Stimulated activated naive CD8-positive, alpha-beta T cell treated with anti-CD3 and anti-CD28 coated beads, Interleukin-15, amount 100 ng/mL, for 72 hours (primary cell): Measurements from ENCODE around the gene SLC36A3.

Experiments used
- ATAC-seq: fragments of 150-1000 bp; cut with Tn5 transposase; 2 replicates; pipeline ENCODE4 v1.10.0; 2021; ENCODE audit warnings: mild to moderate bottlenecking, moderate library complexity
- DNase-seq, 2 donors: peaks; one replicate each; pipeline ENCODE4 v3.0.0; 2021 to 2022
- H3K27ac Mint-ChIP-seq, 2 donors: one replicate each; pipeline ENCODE4 v1.8.0; 2022; ENCODE audit warnings: mild to moderate bottlenecking in 2 of 2, mixed read lengths in 2 of 2, moderate library complexity in 2 of 2
- H3K27me3 Mint-ChIP-seq: one replicate; pipeline ENCODE4 v1.8.0; 2022; ENCODE audit warnings: mixed read lengths
- H3K4me1 Mint-ChIP-seq: one replicate; pipeline ENCODE4 v1.8.0; 2022; ENCODE audit warnings: mild to moderate bottlenecking, mixed read lengths
- H3K4me3 Mint-ChIP-seq, 2 donors: one replicate each; pipeline ENCODE4 v1.8.0; 2022; ENCODE audit warnings: mild to moderate bottlenecking in 2 of 2, mixed read lengths in 2 of 2, moderate library complexity in 1 of 2
- H3K9me3 Mint-ChIP-seq, 2 donors: one replicate each; pipeline ENCODE4 v1.8.0; 2022; ENCODE audit warnings: mixed read lengths in 2 of 2

Gene SLC36A3

GRCh38 chr5:151303666-151304065, at the start of gene SLC36A3:
Gene SLC36A3 (minus strand): TSS chr5:151303766. CDS start chr5:151303354, 412 bp downstream.
- H3K27me3 Mint-ChIP-seq = peaks cover 22% of the 10 kb centered on the region
- DNase-seq (no peak), ATAC-seq (no peak)
- peak within 1 kb of the TSS in 1 of 2 donors; percentile 57 for H3K27ac Mint-ChIP-seq
- H3K4me3 Mint-ChIP-seq = no peak within 1 kb of the TSS
- no peaks in the 10 kb centered on the region for H3K9me3 Mint-ChIP-seq
- H3K4me1 Mint-ChIP-seq = no peaks in the 10 kb centered on the region

DNA sequence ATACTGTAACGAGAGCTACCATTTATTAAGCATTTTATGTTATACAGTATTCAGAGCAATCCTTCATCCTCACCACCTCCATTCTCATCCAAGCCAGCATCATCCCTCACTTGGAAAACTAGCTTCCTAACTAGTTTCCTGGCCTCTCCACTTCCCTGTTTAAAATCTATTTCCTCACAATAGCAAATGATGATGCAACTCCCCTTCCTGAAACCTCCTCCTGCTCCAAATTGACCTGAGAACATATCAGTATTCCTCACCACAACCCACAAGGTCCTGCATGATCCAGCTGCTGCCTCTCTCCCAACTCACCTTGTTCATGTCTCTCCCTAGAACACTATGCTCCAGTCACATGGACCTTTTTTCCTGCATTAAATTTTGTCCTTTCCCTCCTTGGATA, 48.1 kb upstream of the SLC36A3 start:
- Mint-ChIP-seq H3K4me3 (no peak overlapping the region), H3K9me3 (no peaks in the 10 kb centered on the region), H3K27ac (no peak overlapping the region), H3K27me3 (peaks cover 16% of the 10 kb centered on the region), H3K4me1 (no peaks in the 10 kb centered on the region)
- no peak for ATAC-seq
- no peak for DNase-seq

DNA sequence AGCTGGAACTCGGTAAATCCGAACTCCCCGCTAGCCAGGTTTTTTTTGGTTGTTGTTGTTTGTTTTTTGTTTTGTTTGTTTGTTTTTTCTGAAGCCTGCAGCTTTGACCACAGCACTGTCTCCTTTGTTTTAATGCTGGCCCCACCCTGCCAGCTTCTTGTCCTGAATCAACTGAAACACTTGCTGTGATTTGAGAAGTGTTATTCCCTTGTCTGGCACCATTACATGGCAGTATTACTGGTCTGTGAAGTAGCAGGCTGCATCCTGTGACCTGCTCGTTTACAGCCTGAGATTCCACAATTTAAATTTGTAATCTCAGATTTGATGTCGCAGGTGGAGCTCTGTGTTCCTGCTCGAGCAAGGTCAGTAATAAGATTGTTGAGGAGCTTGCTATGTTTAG, 45.2 kb upstream of the SLC36A3 start:
- ATAC-seq (no peak), DNase-seq (no peak)
- H3K27me3 Mint-ChIP-seq = peaks cover 45% of the 10 kb centered on the region
- no peaks in the 10 kb centered on the region for H3K9me3 Mint-ChIP-seq
- no peak overlapping the region for H3K27ac Mint-ChIP-seq
- no peak overlapping the region for H3K4me3 Mint-ChIP-seq
- H3K4me1 Mint-ChIP-seq = no peaks in the 10 kb centered on the region

DNA sequence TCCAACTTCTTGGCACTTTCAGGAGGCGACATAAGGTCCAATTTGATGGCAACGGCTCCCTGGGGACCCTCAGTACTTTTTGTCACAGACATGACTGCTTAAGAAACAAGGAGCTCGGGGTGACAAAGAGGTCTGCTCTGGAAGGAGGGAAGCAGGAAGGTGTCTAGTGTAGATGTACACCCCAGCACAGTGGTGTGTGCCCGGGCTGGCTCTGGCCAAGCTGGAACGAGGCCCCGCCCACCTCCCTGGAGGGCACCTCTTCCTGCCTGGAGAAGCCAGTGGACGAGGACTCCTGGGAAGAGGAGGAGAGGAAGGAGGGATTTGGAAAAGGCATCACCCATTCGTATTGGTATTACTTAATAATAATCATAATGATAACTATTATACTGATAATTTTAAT, 43.8 kb upstream of the SLC36A3 start, which contains the start of gene SLC36A2:
Gene SLC36A2 (minus strand): TSS at position 191 of the 400 bp plus-strand sequence. CDS start 99 bp downstream, at position 92.
- ATAC-seq = no peak
- Mint-ChIP-seq H3K27me3 (peaks cover 56% of the 10 kb centered on the region), H3K4me3 (no peak within 1 kb of the TSS), H3K27ac (no peak within 1 kb of the TSS), H3K9me3 (no peaks in the 10 kb centered on the region), H3K4me1 (no peaks in the 10 kb centered on the region)
- no peak for DNase-seq

- no peak overlapping the region for H3K4me3 Mint-ChIP-seq
- no peak for DNase-seq
- H3K4me1 Mint-ChIP-seq = no peaks in the 10 kb centered on the region
- no peaks in the 10 kb centered on the region for H3K9me3 Mint-ChIP-seq
- peaks cover 71% of the 10 kb centered on the region for H3K27me3 Mint-ChIP-seq
- no peak overlapping the region for H3K27ac Mint-ChIP-seq
- no peak for ATAC-seq
Observed at GRCh38 chr5:151345808-151346478, 42.4 kb upstream of the SLC36A3 start.

DNA sequence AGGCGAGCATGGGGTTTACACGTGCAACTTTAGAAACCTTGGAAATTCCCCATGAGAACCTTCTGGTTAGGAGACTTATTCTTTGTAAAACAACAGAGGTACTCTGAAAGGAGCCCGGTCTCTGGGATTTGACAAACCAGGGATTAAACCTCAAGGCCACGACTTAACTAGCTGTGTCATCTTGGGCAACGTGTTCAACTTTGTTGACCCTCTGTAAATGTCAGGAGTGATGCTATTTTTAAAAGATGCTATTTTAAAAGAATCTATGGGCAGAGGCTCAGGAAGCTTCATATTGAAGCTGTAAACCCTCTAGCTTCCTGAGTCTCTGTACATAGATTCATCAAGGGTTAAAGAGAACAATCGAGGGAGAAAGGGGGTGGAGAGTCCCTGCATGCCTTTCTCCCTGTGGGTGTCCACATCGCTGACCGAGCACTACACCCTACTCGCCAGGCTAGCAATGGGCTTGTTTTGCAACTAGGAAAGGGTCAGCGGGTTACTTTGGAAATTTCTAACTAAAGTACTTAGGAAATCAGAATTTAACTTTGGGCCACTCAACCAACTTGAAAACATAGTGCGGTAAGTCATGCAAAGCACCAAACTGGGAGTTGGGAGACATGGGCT, 41.7 kb upstream of the SLC36A3 start:
- Mint-ChIP-seq H3K4me3 (no peak overlapping the region), H3K4me1 (no peaks in the 10 kb centered on the region), H3K27me3 (peaks cover 76% of the 10 kb centered on the region), H3K9me3 (no peaks in the 10 kb centered on the region), H3K27ac (peak overlapping the region in 1 of 2 donors; percentile 16)
- ATAC-seq (no peak), DNase-seq (no peak)

DNA sequence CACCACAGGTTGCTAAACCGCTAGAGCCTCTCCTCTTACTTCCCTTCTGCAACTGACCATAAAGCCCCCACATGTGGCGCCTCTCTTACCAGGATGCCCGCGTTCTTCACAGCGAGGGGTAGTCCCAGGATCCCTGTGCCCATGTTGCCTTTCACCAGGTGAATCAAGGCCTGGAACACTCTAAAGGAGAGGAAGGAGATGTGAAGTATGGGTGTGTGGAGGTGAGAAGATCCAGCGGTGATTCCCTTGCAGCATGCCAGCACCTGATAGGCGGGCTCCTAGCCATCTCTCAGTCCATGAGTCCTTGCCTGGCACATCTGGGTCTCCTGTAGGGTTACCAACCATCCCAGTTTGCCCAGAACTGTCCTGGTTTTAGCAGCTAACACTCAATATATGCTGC, 40.5 kb upstream of the SLC36A3 start:
- Mint-ChIP-seq H3K9me3 (no peaks in the 10 kb centered on the region), H3K27me3 (peaks cover 86% of the 10 kb centered on the region), H3K27ac (no peak overlapping the region)

DNA sequence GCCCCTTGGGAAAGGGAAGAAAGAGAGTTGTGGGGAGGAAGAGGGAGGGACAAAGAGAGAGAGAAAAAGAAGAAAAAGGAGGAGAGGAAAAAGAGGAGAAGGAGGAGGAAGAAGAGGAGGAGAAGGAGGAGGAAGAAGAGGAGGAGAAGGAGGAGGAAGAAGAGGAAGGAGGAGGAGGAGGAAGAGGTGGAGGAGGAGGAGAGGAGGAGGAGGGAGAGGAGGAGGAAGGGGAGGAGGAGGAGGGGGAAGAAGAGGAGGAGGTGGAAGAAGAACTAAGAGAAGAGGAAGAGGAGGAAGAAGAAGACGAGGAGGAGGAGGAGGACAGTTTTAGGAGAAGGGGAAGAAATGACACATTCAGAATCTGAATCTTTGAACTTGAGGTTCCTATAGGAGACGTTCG, 36.4 kb upstream of the SLC36A3 start:
- Mint-ChIP-seq H3K4me1 (no peaks in the 10 kb centered on the region), H3K4me3 (no peak overlapping the region), H3K9me3 (no peaks in the 10 kb centered on the region), H3K27ac (no peak overlapping the region), H3K27me3 (peaks cover 58% of the 10 kb centered on the region)
- ATAC-seq (no peak), DNase-seq (no peak)

More for the DNA sequence above, 40.5 kb upstream of the SLC36A3 start:
- Mint-ChIP-seq H3K4me1 (no peaks in the 10 kb centered on the region), H3K4me3 (no peak overlapping the region)
- ATAC-seq = no peak
- DNase-seq = no peak

- no peaks in the 10 kb centered on the region for H3K4me1 Mint-ChIP-seq
- ATAC-seq = no peak
Observed at GRCh38 chr5:151338734-151339133, 35.2 kb upstream of the SLC36A3 start.

GRCh38 chr5:151332857-151333256, 29.3 kb upstream of the SLC36A3 start:
- H3K27me3 Mint-ChIP-seq = peaks cover 13% of the 10 kb centered on the region
- H3K4me1 Mint-ChIP-seq = peaks cover 11% of the 10 kb centered on the region
- no peak overlapping the region for H3K27ac Mint-ChIP-seq
- H3K4me3 Mint-ChIP-seq = no peak overlapping the region
- ATAC-seq (no peak), DNase-seq (no peak)
- H3K9me3 Mint-ChIP-seq = no peaks in the 10 kb centered on the region

More at GRCh38 chr5:151338734-151339133, 35.2 kb upstream of the SLC36A3 start:
- Mint-ChIP-seq H3K27ac (no peak overlapping the region), H3K4me3 (no peak overlapping the region), H3K27me3 (peaks cover 47% of the 10 kb centered on the region), H3K9me3 (no peaks in the 10 kb centered on the region)
- DNase-seq = no peak

- H3K27ac Mint-ChIP-seq = no peak overlapping the region
- H3K27me3 Mint-ChIP-seq = peaks cover 11% of the 10 kb centered on the region
- no peak for DNase-seq
- peaks cover 11% of the 10 kb centered on the region for H3K4me1 Mint-ChIP-seq
- H3K9me3 Mint-ChIP-seq = no peaks in the 10 kb centered on the region
- no peak overlapping the region for H3K4me3 Mint-ChIP-seq
- ATAC-seq = no peak
Observed at GRCh38 chr5:151328734-151329133, 25.2 kb upstream of the SLC36A3 start.

DNA sequence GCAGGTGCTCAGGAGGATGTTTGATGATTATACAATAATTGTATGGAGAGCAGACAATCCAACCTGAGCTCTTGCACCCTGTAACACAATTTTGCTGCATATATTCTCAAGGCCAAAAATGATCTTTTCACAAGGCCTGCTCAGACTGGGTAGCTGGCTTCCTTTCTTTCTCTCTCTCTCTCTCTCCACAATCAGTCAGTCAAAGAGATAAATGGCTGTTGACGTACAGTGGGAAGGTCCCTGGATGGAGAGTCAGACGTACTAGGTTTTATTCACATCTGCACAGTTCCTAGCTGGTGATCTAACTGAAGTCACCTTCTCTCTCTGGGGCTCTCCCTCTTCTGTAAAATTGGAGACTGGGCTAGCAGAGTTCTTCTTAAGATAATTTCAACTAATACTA, 24.0 kb upstream of the SLC36A3 start:
- peak overlapping the region in 1 of 2 donors; percentile 43 for H3K27ac Mint-ChIP-seq
- peaks cover 11% of the 10 kb centered on the region for H3K27me3 Mint-ChIP-seq
- H3K9me3 Mint-ChIP-seq = no peaks in the 10 kb centered on the region
- ATAC-seq = no peak
- no peak overlapping the region for H3K4me3 Mint-ChIP-seq
- H3K4me1 Mint-ChIP-seq = peaks cover 11% of the 10 kb centered on the region
- no peak for DNase-seq

DNA sequence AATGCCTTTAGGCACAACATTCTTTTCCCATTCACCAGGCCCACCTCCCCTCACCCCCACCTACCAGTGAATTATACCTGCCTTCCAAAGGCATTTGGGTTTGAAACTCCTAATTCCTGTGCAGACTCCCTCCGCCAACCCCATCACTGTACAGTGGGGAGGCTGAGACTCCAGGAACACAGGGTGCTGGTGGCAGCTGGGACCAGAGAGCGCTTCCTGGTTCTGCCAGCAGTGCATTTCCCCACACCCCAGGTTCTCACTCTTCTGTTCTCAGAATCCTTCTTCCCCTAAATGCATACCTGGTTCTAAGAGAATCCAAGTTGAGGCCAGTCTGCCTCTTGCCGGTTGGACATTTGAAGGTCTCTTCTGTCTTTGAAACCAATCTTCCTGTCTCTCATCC, 22.7 kb upstream of the SLC36A3 start:
- H3K4me3 Mint-ChIP-seq = no peak overlapping the region
- no peak for DNase-seq

GRCh38 chr5:151320481-151320880, 16.9 kb upstream of the SLC36A3 start:
- Mint-ChIP-seq H3K4me1 (no peaks in the 10 kb centered on the region), H3K4me3 (no peak overlapping the region), H3K9me3 (no peaks in the 10 kb centered on the region), H3K27me3 (no peaks in the 10 kb centered on the region), H3K27ac (no peak overlapping the region)
- DNase-seq = no peak
- no peak for ATAC-seq

More for the DNA sequence above, 22.7 kb upstream of the SLC36A3 start:
- no peaks in the 10 kb centered on the region for H3K9me3 Mint-ChIP-seq
- peaks cover 11% of the 10 kb centered on the region for H3K4me1 Mint-ChIP-seq
- H3K27me3 Mint-ChIP-seq = peaks cover 11% of the 10 kb centered on the region
- ATAC-seq = no peak
- peak overlapping the region in 1 of 2 donors; percentile 21 for H3K27ac Mint-ChIP-seq

GRCh38 chr5:151318850-151319732, 15.5 kb upstream of the SLC36A3 start:
- Mint-ChIP-seq H3K27me3 (peaks cover 4% of the 10 kb centered on the region), H3K4me1 (no peaks in the 10 kb centered on the region), H3K27ac (no peak overlapping the region), H3K9me3 (no peaks in the 10 kb centered on the region), H3K4me3 (no peak overlapping the region)
- DNase-seq = no peak
- ATAC-seq = peak; percentile 40

GRCh38 chr5:151317871-151318270, 14.3 kb upstream of the SLC36A3 start:
- Mint-ChIP-seq H3K4me1 (no peaks in the 10 kb centered on the region), H3K9me3 (no peaks in the 10 kb centered on the region)
- no peak for ATAC-seq

More at GRCh38 chr5:151317871-151318270, 14.3 kb upstream of the SLC36A3 start:
- Mint-ChIP-seq H3K27ac (no peak overlapping the region), H3K27me3 (peaks cover 8% of the 10 kb centered on the region), H3K4me3 (no peak overlapping the region)
- DNase-seq = no peak
